HCT116 (cell line): ENCODE measurements around the gene RCC1.

ENCODE experiments used
- ATF3 ChIP-seq: IDR thresholded peaks from 2 replicates; pipeline ENCODE4 v1.6.1; 2012
- MAX ChIP-seq: IDR thresholded peaks from 2 replicates; pipeline ENCODE4 v1.6.1; 2012
- POLR2A ChIP-seq: IDR thresholded peaks from 2 replicates; pipeline ENCODE4 v1.7.0; 2011; ENCODE audit warnings: borderline replicate concordance; ENCODE audit not compliant: insufficient read depth, insufficient read length; ENCODE audit errors: extremely low read depth
- POLR2AphosphoS5 ChIP-seq: IDR thresholded peaks from 2 replicates; pipeline ENCODE4 v1.6.1; 2011; ENCODE audit warnings: mild to moderate bottlenecking, low read depth, low read length, moderate library complexity
- TF ChIP-seq, protein P1 (sequence below), 3 experiments: fragments of 200-600 bp in 1 of 3; sonication (generic) in 1 of 3; IDR thresholded peaks in 2 of 3; conservative IDR thresholded peaks in 1 of 3; 2 replicates each; pipeline ENCODE4 v1.5.1; 2012 to 2017; ENCODE audit warnings: low read depth in 2 of 3, low read length in 2 of 3, antibody characterized with exemption in 1 of 3, borderline replicate concordance in 1 of 3, control low read depth in 1 of 3, mild to moderate bottlenecking in 1 of 3, mixed read lengths in 1 of 3, mixed run types in 1 of 3, moderate library complexity in 1 of 3; ENCODE audit not compliant: insufficient read depth in 1 of 3
- TF ChIP-seq, protein P2 (sequence below): IDR thresholded peaks from 2 replicates; pipeline ENCODE4 v1.6.1; 2012; ENCODE audit warnings: low read depth

- TF ChIP-seq MAX: no peak
- no peak for TF ChIP-seq POLR2A
- no peak for TF ChIP-seq ATF3
- no peak for TF ChIP-seq POLR2AphosphoS5
- TF ChIP-seq, protein P1, sequence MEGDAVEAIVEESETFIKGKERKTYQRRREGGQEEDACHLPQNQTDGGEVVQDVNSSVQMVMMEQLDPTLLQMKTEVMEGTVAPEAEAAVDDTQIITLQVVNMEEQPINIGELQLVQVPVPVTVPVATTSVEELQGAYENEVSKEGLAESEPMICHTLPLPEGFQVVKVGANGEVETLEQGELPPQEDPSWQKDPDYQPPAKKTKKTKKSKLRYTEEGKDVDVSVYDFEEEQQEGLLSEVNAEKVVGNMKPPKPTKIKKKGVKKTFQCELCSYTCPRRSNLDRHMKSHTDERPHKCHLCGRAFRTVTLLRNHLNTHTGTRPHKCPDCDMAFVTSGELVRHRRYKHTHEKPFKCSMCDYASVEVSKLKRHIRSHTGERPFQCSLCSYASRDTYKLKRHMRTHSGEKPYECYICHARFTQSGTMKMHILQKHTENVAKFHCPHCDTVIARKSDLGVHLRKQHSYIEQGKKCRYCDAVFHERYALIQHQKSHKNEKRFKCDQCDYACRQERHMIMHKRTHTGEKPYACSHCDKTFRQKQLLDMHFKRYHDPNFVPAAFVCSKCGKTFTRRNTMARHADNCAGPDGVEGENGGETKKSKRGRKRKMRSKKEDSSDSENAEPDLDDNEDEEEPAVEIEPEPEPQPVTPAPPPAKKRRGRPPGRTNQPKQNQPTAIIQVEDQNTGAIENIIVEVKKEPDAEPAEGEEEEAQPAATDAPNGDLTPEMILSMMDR (IDR thresholded peaks at IDR 0.05 in 2 of 3, conservative IDR thresholded peaks at IDR 0.05 in 1 of 3; ENCODE audit: borderline replicate concordance in 1 of 3, insufficient read depth in 1 of 3, low read depth in 2 of 3, low read length in 2 of 3): no peak
- TF ChIP-seq, protein P2, sequence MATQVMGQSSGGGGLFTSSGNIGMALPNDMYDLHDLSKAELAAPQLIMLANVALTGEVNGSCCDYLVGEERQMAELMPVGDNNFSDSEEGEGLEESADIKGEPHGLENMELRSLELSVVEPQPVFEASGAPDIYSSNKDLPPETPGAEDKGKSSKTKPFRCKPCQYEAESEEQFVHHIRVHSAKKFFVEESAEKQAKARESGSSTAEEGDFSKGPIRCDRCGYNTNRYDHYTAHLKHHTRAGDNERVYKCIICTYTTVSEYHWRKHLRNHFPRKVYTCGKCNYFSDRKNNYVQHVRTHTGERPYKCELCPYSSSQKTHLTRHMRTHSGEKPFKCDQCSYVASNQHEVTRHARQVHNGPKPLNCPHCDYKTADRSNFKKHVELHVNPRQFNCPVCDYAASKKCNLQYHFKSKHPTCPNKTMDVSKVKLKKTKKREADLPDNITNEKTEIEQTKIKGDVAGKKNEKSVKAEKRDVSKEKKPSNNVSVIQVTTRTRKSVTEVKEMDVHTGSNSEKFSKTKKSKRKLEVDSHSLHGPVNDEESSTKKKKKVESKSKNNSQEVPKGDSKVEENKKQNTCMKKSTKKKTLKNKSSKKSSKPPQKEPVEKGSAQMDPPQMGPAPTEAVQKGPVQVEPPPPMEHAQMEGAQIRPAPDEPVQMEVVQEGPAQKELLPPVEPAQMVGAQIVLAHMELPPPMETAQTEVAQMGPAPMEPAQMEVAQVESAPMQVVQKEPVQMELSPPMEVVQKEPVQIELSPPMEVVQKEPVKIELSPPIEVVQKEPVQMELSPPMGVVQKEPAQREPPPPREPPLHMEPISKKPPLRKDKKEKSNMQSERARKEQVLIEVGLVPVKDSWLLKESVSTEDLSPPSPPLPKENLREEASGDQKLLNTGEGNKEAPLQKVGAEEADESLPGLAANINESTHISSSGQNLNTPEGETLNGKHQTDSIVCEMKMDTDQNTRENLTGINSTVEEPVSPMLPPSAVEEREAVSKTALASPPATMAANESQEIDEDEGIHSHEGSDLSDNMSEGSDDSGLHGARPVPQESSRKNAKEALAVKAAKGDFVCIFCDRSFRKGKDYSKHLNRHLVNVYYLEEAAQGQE: no peak
Measured at GRCh38 chr1:28458237-28459228, 47.3 kb upstream of the RCC1 start.
